ENCODE data around the gene SLC12A7. TPM values are rescaled to one million over a fixed set of nuclear protein-coding genes. Genes with fewer than 3 reads are reported as not detected.

The SLC12A7 gene
- total and polyA plus RNA-seq, 2 of the 13 experiments (the other 11 are each of a cell fraction or from before 2014, with no cell fraction given), result 14.0 to 18.5 TPM

DNA sequence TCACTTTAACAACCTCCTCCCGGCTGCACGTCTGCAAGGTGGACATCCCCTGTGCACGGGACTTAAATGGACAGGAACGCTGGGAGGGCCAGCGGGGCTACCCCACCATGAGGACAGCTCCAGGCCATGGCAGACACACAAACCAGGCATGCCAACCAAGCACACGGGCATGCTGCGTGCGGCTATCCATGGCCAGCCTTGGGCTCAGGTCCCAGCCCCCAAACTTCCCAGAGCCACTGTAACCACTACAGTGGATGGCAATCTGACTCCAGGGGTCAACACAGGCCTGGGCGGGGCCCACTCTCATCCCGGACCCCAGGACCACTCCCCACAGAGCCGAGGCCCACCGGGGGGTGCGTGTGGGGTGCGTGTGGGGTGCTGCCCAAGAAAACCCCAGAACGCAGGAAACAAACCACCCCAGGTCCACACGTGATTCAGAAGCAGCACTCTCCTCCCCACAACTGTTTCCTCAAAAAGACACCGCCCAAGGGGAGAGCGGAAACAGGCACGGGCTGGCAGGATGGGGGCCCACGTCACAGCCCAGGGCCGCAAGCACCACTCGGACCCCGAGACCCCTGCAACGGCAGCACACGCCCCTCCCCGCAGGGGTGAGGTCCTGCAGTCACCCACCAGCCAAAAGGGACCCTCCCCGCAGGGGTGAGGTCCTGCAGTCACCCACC lies 7.4 kb downstream of the SLC12A7 start (continued):
- TF ChIP-seq MAZ (IDR thresholded peaks at IDR 0.05; ENCODE audit: borderline replicate concordance, low read depth, low read length), result no peak
- no peak for TF ChIP-seq MAZ (CRISPR knock-in tag; IDR thresholded peaks at IDR 0.05; ENCODE audit: low read depth)
- no peak for TF ChIP-seq CBX5 (CRISPR knock-in tag; IDR thresholded peaks at IDR 0.05; ENCODE audit: borderline replicate concordance)
- no peak for TF ChIP-seq ZIK1 (CRISPR knock-in tag; IDR thresholded peaks at IDR 0.05; ENCODE audit: borderline replicate concordance, low read depth)
- no peak for TF ChIP-seq PHF20 (CRISPR knock-in tag; IDR thresholded peaks at IDR 0.05)
- no peak for TF ChIP-seq SOX6 (IDR thresholded peaks at IDR 0.05)
- TF ChIP-seq SOX6 (CRISPR knock-in tag; IDR thresholded peaks at IDR 0.05), result 0 out of 2 replicates have a peak, but pooled peaks have one; percentile 22
- no peak for TF ChIP-seq XRCC5 (optimal IDR thresholded peaks at IDR 0.05; ENCODE audit: low read length)
- TF ChIP-seq ZNF672 (CRISPR knock-in tag; IDR thresholded peaks at IDR 0.05), result no peak
- TF ChIP-seq GTF2F1 (IDR thresholded peaks at IDR 0.05; ENCODE audit: low read length), result no peak
- TF ChIP-seq HNRNPLL (IDR thresholded peaks at IDR 0.05; ENCODE audit: low read depth, low read length, poor library complexity, severe bottlenecking), result no peak
- no peak for TF ChIP-seq EHMT2 (IDR thresholded peaks at IDR 0.05; ENCODE audit: borderline replicate concordance, low read depth, low read length)
- no peak for TF ChIP-seq HOXD1 (CRISPR knock-in tag; IDR thresholded peaks at IDR 0.05)
- TF ChIP-seq ZNF83 (CRISPR knock-in tag; IDR thresholded peaks at IDR 0.05; ENCODE audit: borderline replicate concordance), result no peak
- 0 out of 2 replicates have a peak, but pooled peaks have one; percentile 28 for TF ChIP-seq KDM5B (CRISPR knock-in tag; IDR thresholded peaks at IDR 0.05; ENCODE audit: borderline replicate concordance)
- no peak for TF ChIP-seq PAXIP1 (CRISPR knock-in tag; conservative IDR thresholded peaks at IDR 0.05)
- peak; percentile 58 for TF ChIP-seq RBFOX2 (IDR thresholded peaks at IDR 0.05; ENCODE audit: low read depth, low read length)
- TF ChIP-seq HCFC1 (IDR thresholded peaks at IDR 0.05; ENCODE audit: low read depth, low read length), result no peak
- peak; percentile 53; the same call in 1 of the 2 replicates for TF ChIP-seq ZSCAN25 (CRISPR knock-in tag; IDR thresholded peaks at IDR 0.05)
- no peak for TF ChIP-seq IRF9 (CRISPR knock-in tag; IDR thresholded peaks at IDR 0.05; ENCODE audit: borderline replicate concordance)
- no peak for TF ChIP-seq ZNF256 (CRISPR knock-in tag; conservative IDR thresholded peaks at IDR 0.05)
- TF ChIP-seq ZNF687 (CRISPR knock-in tag; IDR thresholded peaks at IDR 0.05), result no peak
